K562 (cell line): ENCODE results near the gene WNT7A. TPM values are rescaled to one million over a fixed set of nuclear protein-coding genes. Genes with fewer than 3 reads are reported as not detected.
A peak's percentile ranks its signal among the peaks of the same experiment; 100 is the strongest.

ENCODE experiments used
- ATF1 ChIP-seq, 2 experiments: fragments of 450-650 bp in 1 of 2; IDR thresholded peaks; 2 replicates each; pipeline ENCODE4 v1.6.1; 2016; ENCODE audit warnings: missing compliant biosample characterization in 1 of 2, missing genetic modification characterization in 1 of 2
- COPS2 ChIP-seq: fragments of 450-650 bp; conservative IDR thresholded peaks from 2 replicates; pipeline ENCODE4 v1.6.1; 2016; ENCODE audit warnings: mild to moderate bottlenecking, moderate library complexity
- CREB1 ChIP-seq, 2 experiments: sonication (generic) in 1 of 2; formaldehyde crosslinking in 1 of 2; IDR thresholded peaks; 2 replicates each; pipeline versions ENCODE4 v1.6.1 to v1.8.0; 2012 to 2022; ENCODE audit warnings: inconsistent platforms in 1 of 2, mild to moderate bottlenecking in 1 of 2, missing genetic modification reagents in 1 of 2, moderate library complexity in 1 of 2
- HCFC1 ChIP-seq: IDR thresholded peaks from 2 replicates; pipeline ENCODE4 v1.6.1; 2012; ENCODE audit warnings: low read depth, low read length, improper control_type of control experiment
- HDAC6 ChIP-seq: IDR thresholded peaks from 2 replicates; pipeline ENCODE4 v1.6.1; 2012; ENCODE audit warnings: low read depth, mild to moderate bottlenecking, control low read depth, inconsistent platforms, low read length, moderate library complexity
- HMG20B ChIP-seq: fragments of 250-450 bp; sonication (Bioruptor Pico); IDR thresholded peaks from 2 replicates; pipeline ENCODE4 v1.5.0; 2021; ENCODE audit warnings: mild to moderate bottlenecking
- ILK ChIP-seq: fragments of 450-650 bp; IDR thresholded peaks from 2 replicates; pipeline ENCODE4 v1.6.1; 2016; ENCODE audit warnings: missing genetic modification characterization, low read depth, mild to moderate bottlenecking, missing compliant biosample characterization, moderate library complexity, borderline replicate concordance
- MAFK ChIP-seq: IDR thresholded peaks from 2 replicates; pipeline ENCODE4 v1.6.1; 2011; ENCODE audit warnings: low read length, improper control_type of control experiment
- NR2C2 ChIP-seq, 2 experiments: fragments of 200-800 bp in 1 of 2; sonication (Bioruptor generic) in 1 of 2; sonication (generic) in 1 of 2; formaldehyde crosslinking in 1 of 2; IDR thresholded peaks; 2 replicates each; pipeline versions ENCODE4 v1.6.1 to v1.8.0; 2016 to 2022; ENCODE audit warnings: mild to moderate bottlenecking in 1 of 2, missing compliant biosample characterization in 1 of 2, missing genetic modification characterization in 1 of 2, missing genetic modification reagents in 1 of 2
- RAD21 ChIP-seq, 2 experiments: fragments of 250-450 bp in 1 of 2; fragments of 450-650 bp in 1 of 2; sonication (Bioruptor Pico) in 1 of 2; formaldehyde crosslinking in 1 of 2; IDR thresholded peaks in 1 of 2; conservative IDR thresholded peaks in 1 of 2; 2 replicates each; pipeline versions ENCODE4 v1.4.0 to v1.8.0; 2020 to 2022; ENCODE audit warnings: mild to moderate bottlenecking in 2 of 2, moderate library complexity in 1 of 2
- SRSF1 ChIP-seq: fragments of 200-400 bp; formaldehyde crosslinking; IDR thresholded peaks from 2 replicates; pipeline ENCODE4 v1.6.1; 2017; ENCODE audit warnings: mild to moderate bottlenecking, low read depth, low read length, moderate library complexity
- SUPT5H ChIP-seq: fragments of 450-650 bp; IDR thresholded peaks from 2 replicates; pipeline ENCODE4 v1.6.1; 2016
- TAF7 ChIP-seq: fragments of 450-650 bp; IDR thresholded peaks from 2 replicates; pipeline ENCODE4 v1.6.1; 2016; ENCODE audit warnings: missing genetic modification characterization, missing compliant biosample characterization
- THRA ChIP-seq: fragments of 450-650 bp; IDR thresholded peaks from 2 replicates; pipeline ENCODE4 v1.6.1; 2017; ENCODE audit warnings: mild to moderate bottlenecking, moderate library complexity
- XRCC3 ChIP-seq: fragments of 450-650 bp; IDR thresholded peaks from 2 replicates; pipeline ENCODE4 v1.6.1; 2017; ENCODE audit warnings: mild to moderate bottlenecking, moderate library complexity
- ZNF217 ChIP-seq: sonication (generic); formaldehyde crosslinking; IDR thresholded peaks from 2 replicates; pipeline ENCODE4 v1.8.0; 2022; ENCODE audit warnings: mild to moderate bottlenecking, missing genetic modification reagents
- ZNF224 ChIP-seq: sonication (generic); formaldehyde crosslinking; IDR thresholded peaks from 2 replicates; pipeline ENCODE4 v1.8.0; 2022; ENCODE audit warnings: mild to moderate bottlenecking, missing genetic modification reagents
- ZNF449 ChIP-seq: fragments of 250-450 bp; sonication (Bioruptor Pico); IDR thresholded peaks from 2 replicates; pipeline ENCODE4 v1.8.0; 2022; ENCODE audit warnings: moderate library complexity, mild to moderate bottlenecking, inconsistent platforms
- ZNF512 ChIP-seq: IDR thresholded peaks from 2 replicates; pipeline ENCODE4 v1.6.1; 2016; ENCODE audit warnings: missing genetic modification characterization, missing compliant biosample characterization
- polyA plus RNA-seq, 8 experiments: library from polyadenylated mRNA; depleted of rRNA in 4 of 8; stranded (reverse) in 5 of 8; unstranded in 3 of 8; fragments of >200 nt; fragmentation: Nextera tagmentation in 2 of 8; fragmentation: Illumina TruSeq in 1 of 8; extraction: Ambion mirVana in 2 of 8; extraction: Trizol in 1 of 8; gene quantifications; 2 replicates each; pipeline versions ENCODE4 v1.2.1 to v1.2.3, GENCODE V29; 2011 to 2014; ENCODE audit warnings: inconsistent platforms in 1 of 8, missing spikeins in 1 of 8
- total RNA-seq, 7 experiments: library from RNA; depleted of rRNA in 6 of 7; stranded (reverse); fragments of >200 nt in 6 of 7; fragmentation: Illumina TruSeq in 2 of 7; extraction: Trizol in 2 of 7; gene quantifications; 2 replicates each; pipeline versions ENCODE4 v1.2.1 to v1.2.3, GENCODE V29; 2011 to 2021; ENCODE audit warnings: low replicate concordance in 1 of 7

WNT7A gene
- total and polyA plus RNA-seq, 9 of the 15 experiments (the other 6 are each of a cell fraction or from before 2014, with no cell fraction given): 0.03 TPM; not detected in 8

GRCh38 chr3:13896473-13897154 is 16.7 kb upstream of the WNT7A start (continued):
- TF ChIP-seq RAD21 (CRISPR knock-in tag; conservative IDR thresholded peaks at IDR 0.05 in 1 of 2, IDR thresholded peaks at IDR 0.05 in 1 of 2) (peak; percentile 92 to 96), COPS2 (no peak), MAFK (no peak), SRSF1 (no peak), CREB1 (IDR thresholded peaks at IDR 0.05) (no peak), CREB1 (CRISPR knock-in tag; IDR thresholded peaks at IDR 0.05) (no peak), TAF7 (no peak), SUPT5H (no peak), ZNF449 (CRISPR knock-in tag) (no peak), HCFC1 (no peak), ZNF217 (CRISPR knock-in tag) (no peak), ATF1 (CRISPR knock-in tag; IDR thresholded peaks at IDR 0.05) (no peak), ATF1 (tag; IDR thresholded peaks at IDR 0.05) (no peak), THRA (no peak), NR2C2 (CRISPR knock-in tag; IDR thresholded peaks at IDR 0.05) (no peak), NR2C2 (tag; IDR thresholded peaks at IDR 0.05) (0 out of 2 replicates have a peak, but pooled peaks have one; percentile 13), ILK (tag) (no peak), ZNF512 (no peak), XRCC3 (no peak), ZNF224 (CRISPR knock-in tag) (no peak), HDAC6 (no peak), HMG20B (CRISPR knock-in tag) (0 out of 2 replicates have a peak, but pooled peaks have one; percentile 55)
